Dermis blood vessel endothelial cell (primary cell): ENCODE data around the gene KRTAP4-11. TPM values are rescaled to one million over a fixed set of nuclear protein-coding genes. Genes with fewer than 3 reads are reported as not detected.
"Not testable (repeated sequence)": the region's sequence is repeated elsewhere in the genome, so short reads cannot be mapped to it uniquely, and the experiment has no call there.

ENCODE experiments used
- DNase-seq: peaks from one replicate; pipeline ENCODE4 v3.0.0; 2010
- total RNA-seq: library from RNA; depleted of rRNA; stranded (reverse); fragments of >200 nt; gene quantifications from 2 replicates; pipeline ENCODE4 v1.2.3, GENCODE V29; 2014

The KRTAP4-11 gene
- total RNA-seq: not detected in 2 replicates

DNA sequence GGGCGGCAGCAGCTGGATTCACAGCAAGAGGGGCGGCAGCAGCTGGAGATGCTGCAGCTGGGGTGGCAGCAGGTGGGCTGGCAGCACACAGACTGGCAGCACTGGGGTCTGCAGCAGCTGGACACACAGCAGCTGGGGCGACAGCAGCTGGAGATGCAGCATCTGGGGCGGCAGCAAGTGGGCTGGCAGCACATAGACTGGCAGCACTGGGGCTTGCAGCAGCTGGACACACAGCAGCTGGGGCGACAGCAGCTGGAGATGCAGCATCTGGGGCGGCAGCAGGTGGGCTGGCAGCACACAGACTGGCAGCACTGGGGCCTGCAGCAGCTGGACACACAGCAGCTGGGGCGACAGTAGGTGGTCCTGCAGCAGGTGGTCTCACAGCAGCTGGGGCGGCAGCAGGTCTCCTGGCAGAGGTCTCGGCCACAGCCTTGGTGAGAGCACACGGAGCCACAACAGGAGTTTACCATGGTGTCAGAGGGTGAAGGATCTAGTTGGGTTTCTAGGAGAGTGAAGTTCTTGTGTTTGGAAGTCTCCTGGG lies at the start of gene KRTAP4-11:
Gene KRTAP4-11, minus strand, starts transcription at position 528 of the 541 bp plus-strand sequence. Its CDS starts 58 bp downstream, at position 470.
- DNase-seq: not testable (repeated sequence)

DNA sequence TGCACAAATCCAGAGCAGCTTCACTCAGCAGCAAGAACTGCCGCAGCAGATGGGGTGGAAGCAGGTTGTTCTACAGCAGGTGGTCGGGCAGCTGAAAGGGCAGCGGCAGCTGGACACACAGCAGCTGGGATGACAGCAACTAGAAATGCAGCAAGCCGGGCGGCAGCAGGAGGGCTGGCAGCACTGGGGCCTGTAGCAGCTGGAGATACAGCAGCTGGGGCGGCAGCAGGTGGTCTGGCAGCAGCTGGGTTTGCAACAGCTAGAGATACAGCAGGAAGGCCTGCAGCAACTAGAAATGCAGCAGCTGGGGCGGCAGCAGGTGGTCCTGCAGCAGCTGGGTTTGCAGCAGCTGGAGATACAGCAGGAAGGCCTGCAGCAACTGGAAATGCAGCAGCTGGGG lies 49.4 kb upstream of the KRTAP4-11 start:
- no peak for DNase-seq

DNA sequence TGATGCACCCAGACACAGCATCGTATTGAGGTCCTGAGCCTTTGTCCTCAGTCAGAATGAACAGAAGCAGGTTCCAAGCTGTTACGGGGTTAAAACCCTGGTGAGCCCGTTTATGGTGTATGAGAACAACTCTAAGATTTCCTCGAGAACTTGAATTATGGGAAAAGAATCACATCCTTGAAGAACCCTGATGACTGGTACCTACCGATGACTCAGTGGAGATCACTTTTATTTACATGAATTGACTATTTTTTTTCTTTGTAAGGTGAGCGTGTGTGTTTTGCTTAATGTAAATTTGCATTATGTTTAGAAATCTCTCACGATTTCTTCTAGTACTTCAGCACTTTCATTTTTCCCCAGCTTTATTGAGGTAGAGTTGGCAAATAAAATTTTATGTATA lies 45.7 kb upstream of the KRTAP4-11 start:
- no peak for DNase-seq

GRCh38 chr17:41160648-41161047 lies 42.5 kb upstream of the KRTAP4-11 start, which contains the start of gene KRTAP4-4:
TSS of gene KRTAP4-4 (minus strand) at chr17:41160748. CDS start at chr17:41160691, 57 bp downstream.
- no peak for DNase-seq

DNA sequence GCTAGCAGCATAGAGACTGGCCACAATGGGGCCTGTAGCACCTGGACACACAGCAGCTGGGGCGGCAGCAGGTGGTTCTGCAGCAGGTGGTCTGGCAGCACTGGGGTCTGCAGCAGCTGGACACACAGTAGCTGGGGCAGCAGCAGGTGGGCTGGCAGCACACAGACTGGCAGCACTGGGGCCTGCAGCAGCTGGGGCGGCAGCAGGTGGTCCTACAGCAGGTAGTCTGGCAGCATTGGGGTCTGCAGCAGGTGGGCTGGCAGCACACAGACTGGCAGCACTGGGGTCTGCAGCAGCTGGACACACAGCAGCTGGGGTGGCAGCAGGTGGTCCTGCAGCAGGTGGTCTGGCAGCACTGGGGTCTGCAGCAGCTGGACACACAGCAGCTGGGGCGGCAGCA lies 42.0 kb upstream of the KRTAP4-11 start:
- DNase-seq: not testable (repeated sequence)

DNA sequence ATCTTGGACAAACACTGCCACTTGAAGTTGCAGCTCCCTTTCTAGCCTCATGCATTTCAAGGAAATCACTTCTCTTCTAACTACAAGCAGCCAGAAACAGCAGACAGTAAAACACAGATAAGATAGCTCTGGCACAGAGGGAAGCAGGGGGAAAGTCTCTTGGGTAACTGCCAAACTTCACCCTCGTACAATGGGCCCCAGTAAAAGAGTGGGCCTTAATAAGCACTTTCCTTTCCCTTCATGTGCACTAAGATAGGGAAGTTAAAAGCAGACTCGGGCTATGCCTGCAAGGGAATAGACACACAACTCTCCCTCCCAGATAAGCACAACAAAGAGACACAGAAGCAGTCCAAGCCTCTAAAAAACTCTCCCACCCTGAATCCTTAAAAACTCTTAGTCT lies 35.7 kb upstream of the KRTAP4-11 start:
- no peak for DNase-seq

DNA sequence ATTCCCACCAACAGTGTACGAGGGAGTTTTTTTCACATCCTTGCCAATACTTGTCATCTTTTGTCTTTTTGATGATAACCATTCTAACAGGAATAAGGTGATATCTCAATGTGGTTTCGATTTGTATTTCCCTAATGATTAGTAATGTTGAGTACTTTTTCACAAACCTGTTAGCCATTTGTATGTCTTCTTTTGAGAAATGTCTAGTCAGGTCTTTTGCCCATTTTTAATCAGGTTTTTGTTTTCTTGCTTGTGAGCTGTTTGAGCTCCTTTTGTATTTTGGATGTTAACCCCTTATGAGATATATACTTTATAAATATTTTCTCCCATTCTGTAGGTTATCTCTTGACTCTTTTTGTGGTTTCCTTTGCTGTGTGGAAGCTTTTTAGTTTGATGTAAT lies 33.4 kb upstream of the KRTAP4-11 start:
- no peak for DNase-seq

DNA sequence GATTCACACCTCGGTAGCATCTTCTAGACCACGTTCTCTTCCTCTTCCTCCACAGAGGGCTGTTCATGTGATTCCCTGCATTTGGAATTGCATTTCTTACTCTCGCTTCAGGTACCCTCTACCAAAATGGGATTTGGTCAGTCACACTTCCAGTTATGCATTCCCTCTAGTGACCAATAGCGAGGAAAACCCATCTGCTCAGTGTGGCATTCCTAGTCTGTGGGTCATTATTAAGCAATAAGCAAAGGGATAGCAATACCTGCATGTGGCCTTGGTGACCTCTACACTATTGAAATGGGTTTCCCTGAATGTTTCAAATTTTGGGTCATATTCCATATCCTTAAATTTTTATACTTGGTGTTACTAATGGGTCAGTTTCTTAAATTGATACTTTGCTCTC lies 31.9 kb upstream of the KRTAP4-11 start:
- no peak for DNase-seq

- DNase-seq: no peak
Observed at GRCh38 chr17:41149652-41149985, 31.4 kb upstream of the KRTAP4-11 start, which contains the start of gene KRTAP4-5. TSS of gene KRTAP4-5 (minus strand) at chr17:41149825. CDS start at chr17:41149767, 58 bp downstream.

DNA sequence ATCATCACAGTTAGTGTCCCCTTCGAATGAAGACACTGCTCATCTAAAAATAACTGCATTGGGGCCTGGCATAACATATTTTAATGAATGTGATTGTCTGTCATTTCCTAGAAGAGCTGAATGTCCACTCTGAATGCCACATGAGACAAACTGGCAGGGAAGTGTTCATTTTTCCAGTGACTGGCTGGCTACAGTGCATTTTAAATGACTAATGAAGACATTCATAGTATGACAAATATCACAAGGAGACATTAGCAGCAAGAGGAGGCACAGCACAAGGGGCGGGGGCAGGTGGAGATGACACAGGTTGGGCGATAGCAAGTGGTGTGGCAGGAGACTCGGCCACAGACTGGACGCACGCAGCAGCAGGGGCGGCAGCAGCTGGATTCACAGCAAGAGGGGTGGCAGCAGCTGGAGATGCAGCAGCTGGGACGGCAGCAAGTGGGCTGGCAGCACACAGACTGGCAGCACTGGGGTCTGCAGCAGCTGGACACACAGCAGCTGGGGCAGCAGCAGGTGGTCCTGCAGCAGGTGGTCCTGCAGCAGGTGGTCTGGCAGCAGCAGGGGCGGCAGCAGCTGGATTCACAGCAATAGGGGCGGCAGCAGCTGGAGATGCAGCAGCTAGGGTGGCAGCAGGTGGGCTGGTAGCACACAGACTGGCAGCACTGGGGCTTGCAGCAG lies 30.9 kb upstream of the KRTAP4-11 start:
- DNase-seq: not testable (repeated sequence)

GRCh38 chr17:41147531-41148204 lies 29.5 kb upstream of the KRTAP4-11 start:
- no peak for DNase-seq

- no peak for DNase-seq
Observed at GRCh38 chr17:41145261-41145660, 27.1 kb upstream of the KRTAP4-11 start.

DNA sequence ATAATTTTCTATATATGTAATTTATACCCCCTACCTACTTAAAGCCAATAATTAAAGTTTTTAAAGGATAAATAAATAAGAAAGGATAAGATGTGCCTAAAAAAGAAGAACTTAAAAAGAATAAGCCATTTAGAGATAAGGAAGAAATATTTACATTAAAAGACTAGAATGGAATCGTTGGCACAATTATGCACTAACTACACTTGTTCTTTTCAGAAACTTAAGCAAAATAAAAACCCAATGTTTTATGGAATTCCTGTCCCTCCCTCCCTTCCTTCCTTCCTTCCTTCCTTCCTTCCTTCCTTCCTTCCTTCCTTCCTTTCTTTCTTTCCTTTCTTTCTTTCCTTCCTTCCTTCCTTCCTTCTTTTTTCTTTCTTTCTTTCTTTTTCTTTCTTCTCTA lies 26.7 kb upstream of the KRTAP4-11 start:
- no peak for DNase-seq

GRCh38 chr17:41141361-41141760 lies 23.2 kb upstream of the KRTAP4-11 start:
- no peak for DNase-seq

- peak; percentile 60 for DNase-seq
Observed at GRCh38 chr17:41140360-41141131, 22.4 kb upstream of the KRTAP4-11 start, which contains the start of gene KRTAP4-6. TSS of gene KRTAP4-6 (minus strand) at chr17:41140544. CDS start at chr17:41140487, 57 bp downstream.

DNA sequence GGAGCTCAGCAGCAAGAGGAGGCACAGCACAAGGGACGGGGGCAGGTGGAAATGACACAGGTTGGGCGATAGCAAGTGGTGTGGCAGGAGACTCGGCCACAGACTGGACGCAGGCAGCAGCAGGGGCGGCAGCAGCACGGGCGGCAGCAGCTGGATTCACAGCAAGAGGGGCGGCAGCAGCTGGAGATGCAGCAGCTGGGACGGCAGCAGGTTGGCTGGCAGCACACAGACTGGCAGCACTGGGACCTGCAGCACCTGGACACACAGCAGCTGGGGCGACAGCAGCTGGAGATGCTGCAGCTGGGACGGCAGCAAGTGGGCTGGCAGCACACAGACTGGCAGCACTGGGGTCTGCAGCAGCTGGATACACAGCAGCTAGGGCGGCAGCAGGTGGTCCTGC lies 21.7 kb upstream of the KRTAP4-11 start:
- DNase-seq: not testable (repeated sequence)

DNA sequence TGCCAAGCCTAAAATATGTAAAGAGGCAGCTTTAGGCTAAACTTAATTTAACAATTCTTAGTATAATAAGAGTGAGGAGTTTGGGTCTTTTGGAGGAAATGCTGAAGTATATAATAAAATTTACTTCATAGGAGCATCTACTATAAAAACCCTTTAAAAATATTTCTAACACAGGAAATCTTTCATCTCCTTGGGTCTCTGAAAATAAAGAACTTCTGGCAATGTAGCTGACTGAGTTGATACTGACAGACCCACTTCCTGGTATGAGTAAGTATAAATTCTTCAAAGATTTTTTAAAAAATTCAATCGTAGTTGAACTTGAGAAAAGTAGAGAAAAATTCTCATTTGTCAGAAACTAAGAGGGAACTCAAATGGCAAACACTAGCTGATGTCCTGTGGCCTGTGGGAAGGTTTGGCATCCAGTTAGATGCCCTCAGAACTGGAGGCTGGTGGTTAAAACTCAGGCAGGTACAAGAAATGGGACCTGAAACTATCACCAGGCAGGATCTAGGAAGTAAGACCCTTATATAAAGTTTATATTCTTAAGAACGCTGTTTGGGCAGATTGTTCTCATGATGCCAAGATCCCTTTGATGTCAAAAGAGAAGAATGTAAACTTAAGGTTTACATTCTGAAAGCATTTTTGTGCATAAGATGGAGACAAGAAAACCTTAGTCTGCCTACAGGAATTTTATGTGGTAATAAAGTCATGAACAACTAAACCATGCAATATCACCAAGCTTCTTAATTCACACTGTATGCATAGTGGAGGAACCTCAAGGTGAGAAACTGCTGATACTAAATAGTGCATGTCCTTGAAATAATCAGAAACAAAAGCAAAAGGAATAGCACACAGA lies 15.9 kb upstream of the KRTAP4-11 start:
- no peak for DNase-seq

DNA sequence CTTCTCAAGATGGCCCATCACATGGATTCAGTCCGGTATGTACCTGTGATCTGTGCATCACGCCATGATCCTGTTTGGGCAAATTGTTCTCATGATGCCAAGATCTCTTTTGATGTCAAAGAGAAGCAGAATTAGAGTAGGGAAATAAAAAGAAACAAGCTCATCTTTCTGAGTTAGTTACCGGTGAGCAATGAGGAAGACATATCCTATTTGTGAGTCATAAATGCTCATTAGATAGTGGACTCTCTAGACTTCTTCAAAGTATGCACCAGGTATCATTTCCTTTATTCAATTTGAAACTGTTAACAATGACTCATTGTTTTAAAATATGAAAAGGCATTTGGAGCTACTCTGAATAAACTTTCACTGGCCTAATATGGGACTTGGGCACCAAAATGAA lies 13.8 kb upstream of the KRTAP4-11 start:
- DNase-seq: no peak

GRCh38 chr17:41127371-41127770 lies 9.2 kb upstream of the KRTAP4-11 start:
- no peak for DNase-seq

DNA sequence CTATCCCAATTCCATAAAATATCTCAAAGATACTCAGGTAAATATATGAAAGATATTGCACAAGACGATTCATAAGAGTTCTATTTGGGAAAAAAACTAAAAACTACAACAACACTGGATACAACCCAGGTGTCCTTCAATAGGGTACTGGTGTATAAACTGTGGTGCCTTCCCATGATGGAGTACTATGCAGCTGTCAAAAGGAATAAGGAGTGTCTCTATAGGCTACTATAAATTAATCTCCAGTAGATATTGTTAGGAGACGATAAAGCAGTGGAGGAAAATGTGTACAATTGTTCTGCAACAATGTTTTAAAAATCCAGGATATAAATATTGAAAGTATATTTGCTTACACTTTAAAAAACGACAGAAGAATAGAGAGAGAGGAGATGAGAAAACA lies 8.2 kb upstream of the KRTAP4-11 start:
- no peak for DNase-seq

DNA sequence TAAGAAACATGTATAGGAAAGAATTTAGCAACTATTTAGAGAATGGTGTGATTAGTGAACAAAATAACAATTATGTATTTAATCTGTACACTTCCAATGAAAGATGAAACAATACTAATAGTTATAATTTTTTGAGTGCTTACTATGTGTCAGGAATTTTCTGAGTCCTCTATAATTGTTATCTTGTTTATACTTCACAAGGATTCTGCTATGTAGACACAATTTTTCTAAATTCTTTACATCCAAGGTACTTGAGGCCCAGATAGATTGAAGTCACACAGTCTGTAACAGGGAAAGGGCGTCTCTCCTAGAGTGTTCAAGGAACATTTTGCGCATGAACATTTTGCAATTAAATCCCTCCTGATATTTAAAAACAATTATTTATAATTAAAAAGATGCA lies 6.9 kb upstream of the KRTAP4-11 start:
- no peak for DNase-seq

- not testable (repeated sequence) for DNase-seq
Observed at GRCh38 chr17:41123991-41124371, 5.8 kb upstream of the KRTAP4-11 start, which contains the start of gene KRTAP4-12. TSS of gene KRTAP4-12 (minus strand) at chr17:41124182. CDS start at chr17:41124122, 60 bp downstream.
